NB4 (cell line): ENCODE results near the gene SPSB1.

Experiments
- DNase-seq: peaks from one replicate; pipeline ENCODE4 v3.0.0; 2010; ENCODE audit warnings: low read depth
- H3K4me3 ChIP-seq: one replicate; pipeline ENCODE4 v1.5.1; 2011; ENCODE audit warnings: mild to moderate bottlenecking, low read depth, low read length, moderate library complexity
- MYC ChIP-seq: IDR thresholded peaks from 2 replicates; pipeline ENCODE4 v1.6.1; 2011; ENCODE audit warnings: low read depth, low read length
- POLR2A ChIP-seq: IDR thresholded peaks from 2 replicates; pipeline ENCODE4 v1.6.1; 2011; ENCODE audit warnings: mild to moderate bottlenecking; ENCODE audit not compliant: insufficient read length; ENCODE audit errors: extremely low read depth
- TF ChIP-seq, protein P1 (sequence below): IDR thresholded peaks from one replicate; pipeline ENCODE4 v1.5.1; 2012; ENCODE audit warnings: low read depth, low read length
- TF ChIP-seq, protein P2 (sequence below): IDR thresholded peaks from 2 replicates; pipeline ENCODE4 v1.6.1; 2011; ENCODE audit warnings: low read depth, low read length

The SPSB1 gene

DNA sequence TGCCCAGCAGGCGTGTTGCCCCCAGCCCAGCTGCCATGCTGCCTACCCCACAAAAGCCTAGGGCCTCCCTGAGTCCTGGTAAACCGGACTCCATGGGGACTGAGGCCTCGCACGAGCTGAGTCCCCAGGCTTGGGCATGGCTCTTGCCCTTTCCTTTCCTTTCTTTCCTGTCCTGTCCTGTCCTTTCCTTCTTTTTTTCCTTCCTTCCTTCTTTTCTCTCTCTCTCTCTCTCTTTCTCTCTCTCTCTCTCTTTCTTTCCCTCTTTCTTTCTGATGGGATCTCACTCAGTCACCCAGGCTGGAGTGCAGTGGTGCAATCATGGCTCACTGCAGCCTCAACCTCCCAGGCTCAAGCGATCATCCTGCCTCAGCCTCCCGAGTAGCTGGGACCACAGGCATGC lies 104.4 kb downstream of the SPSB1 start:
- TF ChIP-seq, protein P1, sequence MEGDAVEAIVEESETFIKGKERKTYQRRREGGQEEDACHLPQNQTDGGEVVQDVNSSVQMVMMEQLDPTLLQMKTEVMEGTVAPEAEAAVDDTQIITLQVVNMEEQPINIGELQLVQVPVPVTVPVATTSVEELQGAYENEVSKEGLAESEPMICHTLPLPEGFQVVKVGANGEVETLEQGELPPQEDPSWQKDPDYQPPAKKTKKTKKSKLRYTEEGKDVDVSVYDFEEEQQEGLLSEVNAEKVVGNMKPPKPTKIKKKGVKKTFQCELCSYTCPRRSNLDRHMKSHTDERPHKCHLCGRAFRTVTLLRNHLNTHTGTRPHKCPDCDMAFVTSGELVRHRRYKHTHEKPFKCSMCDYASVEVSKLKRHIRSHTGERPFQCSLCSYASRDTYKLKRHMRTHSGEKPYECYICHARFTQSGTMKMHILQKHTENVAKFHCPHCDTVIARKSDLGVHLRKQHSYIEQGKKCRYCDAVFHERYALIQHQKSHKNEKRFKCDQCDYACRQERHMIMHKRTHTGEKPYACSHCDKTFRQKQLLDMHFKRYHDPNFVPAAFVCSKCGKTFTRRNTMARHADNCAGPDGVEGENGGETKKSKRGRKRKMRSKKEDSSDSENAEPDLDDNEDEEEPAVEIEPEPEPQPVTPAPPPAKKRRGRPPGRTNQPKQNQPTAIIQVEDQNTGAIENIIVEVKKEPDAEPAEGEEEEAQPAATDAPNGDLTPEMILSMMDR, result no peak
- TF ChIP-seq, protein P2, sequence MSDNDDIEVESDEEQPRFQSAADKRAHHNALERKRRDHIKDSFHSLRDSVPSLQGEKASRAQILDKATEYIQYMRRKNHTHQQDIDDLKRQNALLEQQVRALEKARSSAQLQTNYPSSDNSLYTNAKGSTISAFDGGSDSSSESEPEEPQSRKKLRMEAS, result no peak
- TF ChIP-seq POLR2A (no peak), MYC (no peak)
- DNase-seq, result no peak

DNA sequence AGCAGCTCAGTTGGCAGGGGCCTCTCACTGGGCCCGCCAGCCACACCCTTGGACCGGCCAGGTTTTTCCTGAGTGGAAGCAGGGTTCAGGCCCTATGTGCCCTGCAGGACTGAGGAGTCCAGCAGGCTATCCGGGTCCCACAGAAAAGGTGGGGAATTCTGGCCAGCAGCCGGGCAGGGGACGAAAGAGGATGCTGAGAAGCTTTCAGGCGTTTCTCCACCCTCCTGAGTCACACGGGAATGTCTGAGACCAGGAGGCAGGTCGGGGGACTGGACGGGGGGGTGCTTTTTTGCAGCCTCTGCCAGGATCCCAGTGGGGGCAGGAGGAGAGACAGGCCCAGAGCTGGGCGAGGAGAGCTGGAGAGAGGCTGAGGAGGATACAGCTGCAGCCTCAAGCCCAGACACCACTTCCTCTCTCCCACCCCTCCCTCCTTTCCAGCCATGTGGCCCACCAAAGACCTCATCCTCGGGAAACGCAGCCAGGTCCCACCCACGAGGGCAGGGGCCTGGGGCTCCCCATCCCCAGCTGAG lies 105.4 kb downstream of the SPSB1 start:
- TF ChIP-seq, protein P1, result no peak
- TF ChIP-seq, protein P2, result peak; percentile 14; the same call in 1 of the 2 replicates
- no peak for TF ChIP-seq MYC
- DNase-seq, result no peak

More for the DNA sequence above, 104.4 kb downstream of the SPSB1 start:
- H3K4me3 ChIP-seq, result no peak overlapping the region

DNA sequence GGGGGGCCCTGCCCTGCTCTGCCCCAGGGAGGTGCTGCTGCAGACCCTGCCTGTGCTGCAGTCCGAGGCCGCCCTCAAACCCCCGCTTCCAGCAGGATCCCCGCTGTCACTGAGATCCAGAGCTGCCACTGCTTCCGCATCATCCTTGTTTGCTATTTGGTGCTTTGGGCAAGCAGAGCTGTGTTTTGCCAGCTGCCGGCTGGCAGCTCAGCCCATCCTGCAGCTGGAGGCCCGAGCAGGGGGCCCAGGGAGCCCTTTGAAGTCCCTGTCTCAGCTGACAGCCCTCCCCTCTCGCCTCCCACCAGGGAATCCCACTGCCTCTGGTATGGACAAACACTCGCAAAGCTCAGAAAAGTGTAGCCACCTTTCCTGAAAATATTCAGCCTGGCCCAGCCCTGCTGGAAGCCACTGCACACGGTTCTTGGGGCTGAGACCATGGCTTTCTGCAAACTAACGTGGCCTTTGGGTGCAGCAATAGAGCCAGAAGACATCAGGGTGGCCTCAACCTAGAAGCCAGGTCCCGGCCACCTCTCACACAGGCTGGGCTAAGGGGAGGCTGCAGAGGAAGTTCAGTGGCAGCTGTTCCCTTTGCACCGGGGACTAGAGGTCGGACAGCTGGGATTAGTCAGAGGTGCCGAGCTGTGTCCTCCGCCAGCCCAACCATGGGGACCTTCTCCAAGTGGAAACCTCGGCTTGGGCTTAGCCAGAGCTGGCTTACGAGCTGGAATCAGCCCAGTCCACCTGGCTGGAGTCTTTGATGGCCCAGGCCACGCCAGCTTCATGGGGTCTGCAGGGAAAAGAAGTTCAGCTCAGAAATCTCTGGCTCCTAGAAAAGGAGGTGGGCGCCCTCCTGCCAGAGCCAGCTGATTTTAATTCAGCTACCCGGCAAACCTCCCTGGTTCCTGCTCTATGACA lies 107.1 kb downstream of the SPSB1 start:
- TF ChIP-seq POLR2A (no peak), MYC (no peak)
- TF ChIP-seq, protein P2, result no peak
- TF ChIP-seq, protein P1, result no peak
- peak; percentile 79 for DNase-seq
- H3K4me3 ChIP-seq, result no peak overlapping the region

More for the DNA sequence above, 105.4 kb downstream of the SPSB1 start:
- no peak overlapping the region for H3K4me3 ChIP-seq

DNA sequence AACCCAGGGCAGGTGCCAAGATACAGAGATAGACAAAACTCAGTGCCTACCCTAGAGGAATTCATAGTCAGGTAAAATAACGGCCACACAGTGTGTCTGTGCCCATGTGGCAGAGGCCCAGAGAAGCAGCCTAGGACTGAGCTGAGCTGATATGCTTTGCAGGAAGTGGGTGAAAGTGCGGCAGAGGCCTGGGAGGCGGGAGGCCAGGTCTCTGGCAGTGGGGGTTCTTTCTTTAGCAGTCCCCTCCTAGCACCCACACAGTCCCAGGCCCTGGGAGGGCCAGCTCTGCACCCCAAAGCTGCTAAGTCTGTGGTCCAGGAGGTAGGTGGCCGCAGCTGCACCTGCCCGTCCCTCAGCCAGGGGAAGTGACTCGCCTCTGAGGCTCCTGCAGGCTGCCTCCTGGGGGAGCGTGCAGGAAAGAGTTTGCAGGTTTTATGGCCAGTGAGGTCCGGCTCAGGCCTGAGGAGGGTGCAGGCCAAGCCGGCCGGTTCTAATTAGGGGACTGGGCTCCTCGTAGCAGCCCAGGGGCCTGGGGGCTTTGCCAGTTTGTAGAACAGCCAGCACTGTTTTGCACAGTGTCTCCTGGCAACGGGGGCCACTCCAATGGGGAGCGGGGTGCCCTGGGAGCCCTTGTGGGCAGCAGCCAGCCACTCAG lies 107.9 kb downstream of the SPSB1 start:
- DNase-seq, result peak; percentile 65
- TF ChIP-seq POLR2A (no peak), MYC (no peak; the same call in 1 of the 2 replicates)
- TF ChIP-seq, protein P1, result no peak
- TF ChIP-seq, protein P2, result no peak
- no peak overlapping the region for H3K4me3 ChIP-seq

DNA sequence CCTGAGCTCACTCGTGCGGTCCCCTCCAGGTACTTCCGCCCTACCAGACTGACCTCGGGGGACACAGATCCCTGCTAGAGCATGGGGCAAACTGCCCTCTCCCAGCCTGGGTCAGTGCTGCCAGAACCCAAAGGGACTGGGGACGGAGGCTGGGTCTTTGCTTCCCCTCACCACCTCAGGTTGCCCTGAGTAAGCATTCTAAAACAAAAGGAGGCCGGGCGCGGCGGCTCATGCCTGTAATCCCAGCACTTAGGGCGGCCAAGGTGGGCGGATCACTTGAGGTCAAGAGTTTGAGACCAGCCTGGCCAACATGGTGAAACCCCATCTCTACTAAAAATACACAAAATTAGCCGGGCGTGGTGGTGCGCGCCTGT lies 108.4 kb downstream of the SPSB1 start:
- no peak for TF ChIP-seq MYC
- no peak for TF ChIP-seq POLR2A
- TF ChIP-seq, protein P2, result no peak
- TF ChIP-seq, protein P1, result no peak
- no peak for DNase-seq
- H3K4me3 ChIP-seq, result no peak overlapping the region
